A549 treated with CORT108297 at 1 μM for 4 hours (cell line): ENCODE data around the gene DNAH5. TPM values are rescaled to one million over a fixed set of nuclear protein-coding genes. Genes with fewer than 3 reads are reported as not detected.

Experiments used
- total RNA-seq: library from RNA; stranded (reverse); fragments of 200-300 nt; extraction: Qiagen RNA extraction; gene quantifications from 5 replicates; pipeline ENCODE4 v1.2.3, GENCODE V29; 2022

DNAH5 gene
- total RNA-seq, result 0.66 to 1.8 TPM (median 1.3 TPM) in 5 replicates

GRCh38 chr5:13944560-13945199, at the start of gene DNAH5:
Gene DNAH5 (minus strand): TSS chr5:13944688. CDS start chr5:13944438, 250 bp downstream.

Other genes starting within 250 kb of the DNAH5 start
- 90.2 to 106 TPM (median 97.5 TPM) in 5 replicates for gene TRIO, start 198.7 kb upstream of the DNAH5 start, total RNA-seq